GM12872 (cell line): ENCODE data around the gene MYO7A.

Experiments
- TF ChIP-seq, protein P1 (sequence below): IDR thresholded peaks from 3 replicates; pipeline ENCODE4 v1.5.1; 2011; ENCODE audit warnings: low read depth, mild to moderate bottlenecking, low read length, moderate library complexity; ENCODE audit not compliant: insufficient read depth

Gene MYO7A

DNA sequence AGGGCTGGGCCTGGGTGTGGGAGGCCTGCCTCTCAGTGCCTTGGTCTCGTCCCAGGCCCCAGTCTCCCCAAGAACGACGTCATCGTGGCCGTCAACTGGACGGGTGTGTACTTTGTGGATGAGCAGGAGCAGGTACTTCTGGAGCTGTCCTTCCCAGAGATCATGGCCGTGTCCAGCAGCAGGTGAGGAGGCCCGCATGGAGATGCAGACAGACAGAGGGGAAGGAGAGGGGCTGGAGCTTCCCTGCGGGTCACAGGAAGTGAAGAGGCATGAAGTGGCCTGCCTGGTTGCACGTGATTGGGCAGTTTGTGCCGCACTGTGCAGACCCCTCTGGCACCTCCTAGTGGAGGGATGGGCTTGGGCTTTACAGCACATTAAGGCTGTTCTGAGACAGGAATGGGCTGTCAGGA, 70.4 kb downstream of the MYO7A start:
- TF ChIP-seq, protein P1, sequence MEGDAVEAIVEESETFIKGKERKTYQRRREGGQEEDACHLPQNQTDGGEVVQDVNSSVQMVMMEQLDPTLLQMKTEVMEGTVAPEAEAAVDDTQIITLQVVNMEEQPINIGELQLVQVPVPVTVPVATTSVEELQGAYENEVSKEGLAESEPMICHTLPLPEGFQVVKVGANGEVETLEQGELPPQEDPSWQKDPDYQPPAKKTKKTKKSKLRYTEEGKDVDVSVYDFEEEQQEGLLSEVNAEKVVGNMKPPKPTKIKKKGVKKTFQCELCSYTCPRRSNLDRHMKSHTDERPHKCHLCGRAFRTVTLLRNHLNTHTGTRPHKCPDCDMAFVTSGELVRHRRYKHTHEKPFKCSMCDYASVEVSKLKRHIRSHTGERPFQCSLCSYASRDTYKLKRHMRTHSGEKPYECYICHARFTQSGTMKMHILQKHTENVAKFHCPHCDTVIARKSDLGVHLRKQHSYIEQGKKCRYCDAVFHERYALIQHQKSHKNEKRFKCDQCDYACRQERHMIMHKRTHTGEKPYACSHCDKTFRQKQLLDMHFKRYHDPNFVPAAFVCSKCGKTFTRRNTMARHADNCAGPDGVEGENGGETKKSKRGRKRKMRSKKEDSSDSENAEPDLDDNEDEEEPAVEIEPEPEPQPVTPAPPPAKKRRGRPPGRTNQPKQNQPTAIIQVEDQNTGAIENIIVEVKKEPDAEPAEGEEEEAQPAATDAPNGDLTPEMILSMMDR = peak; percentile 62

DNA sequence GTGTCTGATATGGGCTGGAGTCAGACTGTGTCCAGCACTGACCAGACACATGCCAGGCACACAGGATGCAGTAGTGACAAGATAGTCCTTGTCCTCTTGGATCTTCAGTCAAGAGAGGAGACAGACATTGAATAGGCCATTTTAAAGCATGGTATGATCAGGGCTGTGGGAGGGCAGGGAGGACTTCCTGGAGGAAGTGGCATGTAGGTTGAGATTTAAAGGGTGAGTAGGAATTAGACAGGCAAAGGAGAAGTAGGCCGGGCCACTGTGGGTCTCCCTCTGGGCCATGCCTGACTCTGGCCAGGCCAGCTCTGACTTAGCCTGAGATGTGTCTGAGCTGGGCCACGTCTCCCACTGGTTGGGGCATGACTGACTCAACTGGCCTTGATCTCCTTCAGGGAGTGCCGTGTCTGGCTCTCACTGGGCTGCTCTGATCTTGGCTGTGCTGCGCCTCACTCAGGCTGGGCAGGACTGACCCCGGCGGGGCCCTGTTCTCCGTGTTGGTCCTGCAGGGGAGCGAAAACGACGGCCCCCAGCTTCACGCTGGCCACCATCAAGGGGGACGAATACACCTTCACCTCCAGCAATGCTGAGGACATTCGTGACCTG, 71.2 kb downstream of the MYO7A start:
- TF ChIP-seq, protein P1 = no peak

DNA sequence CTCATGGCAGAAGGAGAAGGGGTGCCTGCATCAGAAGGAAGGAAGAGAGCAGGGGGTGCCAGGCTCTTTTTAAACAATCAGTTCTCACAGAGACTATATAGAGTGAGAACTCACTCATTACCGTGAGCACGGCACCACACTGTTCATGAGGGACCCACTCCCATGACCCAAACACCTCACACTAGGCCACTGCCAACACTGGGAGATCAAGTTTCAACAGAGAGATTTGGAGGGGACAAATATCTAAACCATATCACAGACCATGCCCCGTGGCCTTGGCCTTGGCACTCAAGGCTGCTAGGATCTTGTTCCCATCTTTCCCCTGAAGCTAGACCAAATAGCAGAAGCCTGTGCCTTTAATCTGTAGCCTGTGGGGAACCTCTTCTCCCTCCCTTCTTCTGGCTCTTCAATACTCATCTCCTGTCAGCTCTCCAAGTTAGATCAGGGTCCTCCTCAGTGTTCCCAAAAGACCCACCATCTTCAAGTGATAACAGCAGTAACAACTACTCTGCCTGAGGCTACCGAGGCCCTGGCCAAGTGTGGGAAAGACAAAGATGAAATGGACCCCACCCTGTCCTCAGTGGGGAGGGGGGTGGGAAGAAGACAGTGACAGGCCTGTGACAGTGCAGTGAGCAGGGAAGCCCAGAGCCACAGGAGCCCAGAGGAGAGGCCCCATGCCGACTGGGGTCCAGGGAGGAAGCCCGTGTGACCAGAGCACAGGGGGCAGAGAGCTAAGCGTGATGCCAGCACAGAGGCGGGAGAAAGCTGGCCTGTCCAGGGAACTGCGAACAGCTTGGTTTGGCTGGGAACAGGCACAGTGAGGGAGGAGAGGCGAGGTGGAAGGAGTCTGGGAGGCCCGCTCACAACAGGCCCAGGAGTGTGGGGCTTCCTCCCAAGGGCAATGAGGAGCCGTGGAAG, 72.6 kb downstream of the MYO7A start:
- TF ChIP-seq, protein P1 = no peak

DNA sequence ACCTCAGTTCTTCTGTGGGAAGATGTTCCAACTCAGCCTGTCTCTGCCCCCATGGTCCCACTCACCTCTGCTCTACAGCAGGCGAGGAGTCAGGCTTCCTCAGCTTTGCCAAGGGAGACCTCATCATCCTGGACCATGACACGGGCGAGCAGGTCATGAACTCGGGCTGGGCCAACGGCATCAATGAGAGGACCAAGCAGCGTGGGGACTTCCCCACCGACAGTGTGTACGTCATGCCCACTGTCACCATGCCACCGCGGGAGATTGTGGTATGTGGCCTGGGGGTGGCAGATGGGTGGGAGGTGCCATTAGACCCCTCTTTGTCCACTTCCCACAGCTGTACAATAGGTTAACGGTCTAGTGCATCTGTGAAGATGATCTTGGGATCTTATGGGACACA, 73.3 kb downstream of the MYO7A start:
- TF ChIP-seq, protein P1 = no peak

DNA sequence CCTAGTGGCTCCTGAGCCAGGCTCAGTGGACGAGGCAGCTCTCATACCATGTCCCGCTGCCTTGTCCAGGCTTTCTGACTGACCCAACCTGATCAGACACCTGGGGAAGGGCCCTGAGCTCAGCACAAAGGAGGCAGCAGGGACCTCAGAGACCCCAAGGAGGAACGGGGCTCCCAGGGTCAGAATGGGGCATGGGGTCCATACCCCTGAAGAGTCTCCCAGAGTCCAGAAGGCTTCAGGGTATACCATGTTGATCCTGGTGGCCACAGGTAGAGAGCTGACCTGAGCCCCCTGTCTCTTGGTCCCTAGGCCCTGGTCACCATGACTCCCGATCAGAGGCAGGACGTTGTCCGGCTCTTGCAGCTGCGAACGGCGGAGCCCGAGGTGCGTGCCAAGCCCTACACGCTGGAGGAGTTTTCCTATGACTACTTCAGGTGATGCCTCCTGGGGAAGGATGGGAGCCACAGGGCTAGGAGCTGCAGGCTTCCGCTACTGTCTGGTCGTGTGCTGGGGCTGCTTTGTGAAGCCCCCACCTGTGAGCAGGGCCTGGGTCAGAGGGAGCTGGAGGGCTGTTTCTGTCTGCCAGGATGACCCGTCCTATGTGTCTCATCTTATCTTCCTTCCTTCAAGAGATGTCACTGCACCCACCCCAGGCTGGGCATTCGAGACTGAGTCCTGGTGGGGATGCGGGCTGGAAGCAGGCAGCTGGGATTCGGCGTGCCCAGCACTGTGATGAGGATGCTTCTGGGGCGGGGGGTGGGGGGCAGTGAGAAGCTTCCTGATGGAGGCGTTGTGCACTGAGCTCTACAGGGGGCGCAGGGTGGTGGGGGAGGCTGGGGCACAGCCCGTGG, 74.2 kb downstream of the MYO7A start:
- TF ChIP-seq, protein P1 = no peak

DNA sequence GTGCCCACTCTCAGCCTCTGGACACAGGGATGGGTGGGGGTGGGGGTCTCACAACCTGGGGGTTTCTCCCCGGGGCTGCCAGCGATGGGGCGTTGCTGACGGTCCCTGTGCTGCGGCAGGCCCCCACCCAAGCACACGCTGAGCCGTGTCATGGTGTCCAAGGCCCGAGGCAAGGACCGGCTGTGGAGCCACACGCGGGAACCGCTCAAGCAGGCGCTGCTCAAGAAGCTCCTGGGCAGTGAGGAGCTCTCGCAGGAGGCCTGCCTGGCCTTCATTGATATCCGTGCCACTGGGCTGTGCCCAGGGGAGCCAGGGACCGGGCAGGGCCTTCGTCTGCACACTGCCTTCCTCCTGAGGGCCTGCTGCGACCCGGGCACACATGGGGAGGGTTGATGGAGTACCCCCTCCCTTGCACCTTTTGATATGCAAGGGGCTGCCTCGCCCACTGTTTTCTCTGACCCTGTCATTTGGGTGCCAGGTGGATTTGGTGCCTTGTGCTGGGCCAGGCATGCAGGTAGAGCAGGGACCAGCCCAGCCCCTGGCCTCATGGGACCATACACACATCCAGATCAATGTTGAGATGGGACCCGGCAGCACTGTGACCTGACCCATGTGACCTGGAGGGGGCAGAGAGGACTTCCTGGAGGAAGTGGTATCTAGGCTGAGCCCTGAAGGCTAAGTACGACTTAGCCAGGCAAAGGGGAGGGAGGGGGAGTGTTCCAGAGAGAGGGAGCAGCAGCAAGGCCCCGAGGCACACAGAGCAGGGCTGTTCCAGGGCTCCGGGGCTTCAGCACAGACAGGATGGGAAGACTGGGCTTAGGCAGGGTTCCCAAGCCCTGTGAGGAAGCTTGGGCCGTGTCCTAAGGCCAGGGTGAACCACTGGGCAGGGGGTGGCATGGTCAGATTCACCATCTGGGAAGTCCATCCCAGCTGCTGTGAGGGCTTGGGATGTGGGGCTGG, 75.2 kb downstream of the MYO7A start:
- TF ChIP-seq, protein P1 = no peak
